MM.1S (cell line): Measurements from ENCODE around the gene SMYD1.

ENCODE experiments used
- DNase-seq: peaks from one replicate; pipeline ENCODE4 v3.0.0-alpha.2; 2015
- H2AFZ ChIP-seq: fragments of 300-600 bp; sonication (generic); 2 replicates; pipeline ENCODE4 v1.6.0; 2016; ENCODE audit warnings: antibody characterized with exemption, low read length
- H3F3A ChIP-seq: fragments of 300-600 bp; sonication (generic); 2 replicates; pipeline ENCODE4 v1.6.1; 2016; ENCODE audit warnings: mild to moderate bottlenecking, antibody characterized with exemption, low read length, moderate library complexity, mixed read lengths; ENCODE audit not compliant: insufficient read depth
- H3K27ac ChIP-seq: fragments of 300-600 bp; sonication (generic); 2 replicates; pipeline ENCODE4 v1.5.1; 2016; ENCODE audit warnings: mild to moderate bottlenecking, low read length
- H3K27me3 ChIP-seq: fragments of 300-600 bp; sonication (generic); replicated peaks from 2 replicates; pipeline ENCODE4 v1.6.0; 2016; ENCODE audit warnings: low read length; ENCODE audit not compliant: insufficient read depth
- H3K36me3 ChIP-seq: fragments of 300-600 bp; sonication (generic); replicated peaks from 2 replicates; pipeline ENCODE4 v1.6.1; 2016; ENCODE audit warnings: mild to moderate bottlenecking, low read length, mixed read lengths; ENCODE audit not compliant: insufficient read depth
- H3K4me1 ChIP-seq: fragments of 300-600 bp; sonication (generic); 2 replicates; pipeline ENCODE4 v1.6.1; 2016; ENCODE audit warnings: low read length, mixed read lengths
- H3K4me2 ChIP-seq: fragments of 300-600 bp; sonication (generic); 2 replicates; pipeline ENCODE4 v1.6.0; 2016; ENCODE audit warnings: low read depth, low read length
- H3K4me3 ChIP-seq: fragments of 300-600 bp; sonication (generic); 2 replicates; pipeline ENCODE4 v1.5.1; 2016; ENCODE audit warnings: low read length, mixed read lengths
- H3K79me2 ChIP-seq: fragments of 300-600 bp; sonication (generic); 2 replicates; pipeline ENCODE4 v1.6.1; 2016; ENCODE audit warnings: mixed run types, low read length, mixed read lengths
- H3K9ac ChIP-seq: fragments of 300-600 bp; sonication (generic); 2 replicates; pipeline ENCODE4 v1.6.1; 2016; ENCODE audit warnings: low read length, mixed read lengths
- H3K9me2 ChIP-seq: fragments of 300-600 bp; sonication (generic); replicated peaks from 2 replicates; pipeline ENCODE4 v1.6.1; 2016; ENCODE audit warnings: mild to moderate bottlenecking, low read length, mixed read lengths; ENCODE audit not compliant: insufficient read depth
- H3K9me3 ChIP-seq: fragments of 300-600 bp; sonication (generic); replicated peaks from 2 replicates; pipeline ENCODE4 v1.6.1; 2016; ENCODE audit warnings: mild to moderate bottlenecking, low read length, mixed read lengths; ENCODE audit not compliant: insufficient read depth
- H4K20me1 ChIP-seq: fragments of 300-600 bp; sonication (generic); 2 replicates; pipeline ENCODE4 v1.6.1; 2016; ENCODE audit warnings: mild to moderate bottlenecking, low read length, moderate library complexity, mixed read lengths; ENCODE audit not compliant: insufficient read depth
- EZH2 ChIP-seq: fragments of 300-600 bp; sonication (generic); optimal IDR thresholded peaks from 2 replicates; pipeline ENCODE3; 2017; ENCODE audit warnings: low read depth, mild to moderate bottlenecking, antibody characterized with exemption, low read length, mixed read lengths
- EZH2phosphoT487 ChIP-seq: fragments of 300-600 bp; sonication (generic); IDR thresholded peaks from 2 replicates; pipeline ENCODE4 v1.6.1; 2018; ENCODE audit warnings: antibody characterized with exemption, low read length
- TF ChIP-seq, protein P1 (sequence below): fragments of 300-600 bp; sonication (generic); IDR thresholded peaks from 2 replicates; pipeline ENCODE4 v1.5.1; 2016; ENCODE audit warnings: antibody characterized with exemption, low read length, mixed read lengths

SMYD1 gene

DNA sequence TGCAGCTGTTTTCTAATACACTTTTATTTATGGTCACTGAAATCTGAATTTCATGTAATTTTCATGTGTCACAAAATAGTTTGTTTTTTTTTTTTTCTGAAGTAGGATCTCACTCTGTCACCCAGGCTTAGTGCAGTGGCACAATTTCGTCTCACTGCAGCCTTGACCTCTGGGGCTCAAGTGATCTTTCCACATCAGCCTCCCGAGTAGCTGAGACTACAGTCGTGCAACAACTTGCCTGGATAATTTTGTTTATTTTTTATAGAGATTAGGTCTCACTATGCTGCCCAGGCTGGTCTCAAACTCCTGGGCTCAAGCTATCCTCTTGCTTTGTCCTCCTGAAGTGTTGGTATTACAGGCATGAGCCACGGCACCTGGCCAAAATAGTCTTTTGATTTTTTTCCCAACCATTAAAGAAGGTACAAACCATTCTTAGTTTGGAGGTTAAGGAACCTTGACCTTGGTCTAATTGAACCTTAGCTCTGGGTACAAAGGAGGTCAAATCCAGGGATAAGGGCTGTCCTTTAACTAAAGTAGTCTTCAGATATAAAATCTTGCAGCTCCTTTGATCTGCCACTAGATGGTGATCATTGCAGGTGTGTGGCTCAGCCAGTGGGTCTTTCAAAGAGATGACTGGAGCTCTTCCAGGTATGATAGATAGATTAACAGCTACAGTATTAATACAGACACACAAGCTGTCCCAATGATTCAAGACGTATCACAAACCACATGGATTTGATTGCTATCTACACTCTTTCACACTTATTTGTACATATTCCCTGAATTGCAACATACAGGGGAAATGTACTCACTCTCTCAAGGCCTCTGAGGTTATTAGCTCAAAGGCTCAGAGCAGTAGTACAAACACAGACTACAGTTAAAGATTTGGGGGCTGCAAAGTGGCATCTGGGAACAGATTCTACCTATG, 7.4 kb upstream of the SMYD1 start:
- peaks cover 3% of the 10 kb centered on the region for H3K79me2 ChIP-seq
- peak; percentile 66 for DNase-seq
- TF ChIP-seq EZH2phosphoT487: no peak
- TF ChIP-seq EZH2: no peak
- TF ChIP-seq, protein P1, sequence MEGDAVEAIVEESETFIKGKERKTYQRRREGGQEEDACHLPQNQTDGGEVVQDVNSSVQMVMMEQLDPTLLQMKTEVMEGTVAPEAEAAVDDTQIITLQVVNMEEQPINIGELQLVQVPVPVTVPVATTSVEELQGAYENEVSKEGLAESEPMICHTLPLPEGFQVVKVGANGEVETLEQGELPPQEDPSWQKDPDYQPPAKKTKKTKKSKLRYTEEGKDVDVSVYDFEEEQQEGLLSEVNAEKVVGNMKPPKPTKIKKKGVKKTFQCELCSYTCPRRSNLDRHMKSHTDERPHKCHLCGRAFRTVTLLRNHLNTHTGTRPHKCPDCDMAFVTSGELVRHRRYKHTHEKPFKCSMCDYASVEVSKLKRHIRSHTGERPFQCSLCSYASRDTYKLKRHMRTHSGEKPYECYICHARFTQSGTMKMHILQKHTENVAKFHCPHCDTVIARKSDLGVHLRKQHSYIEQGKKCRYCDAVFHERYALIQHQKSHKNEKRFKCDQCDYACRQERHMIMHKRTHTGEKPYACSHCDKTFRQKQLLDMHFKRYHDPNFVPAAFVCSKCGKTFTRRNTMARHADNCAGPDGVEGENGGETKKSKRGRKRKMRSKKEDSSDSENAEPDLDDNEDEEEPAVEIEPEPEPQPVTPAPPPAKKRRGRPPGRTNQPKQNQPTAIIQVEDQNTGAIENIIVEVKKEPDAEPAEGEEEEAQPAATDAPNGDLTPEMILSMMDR: peak; percentile 78
- H3K27ac ChIP-seq: no peak overlapping the region
- H3K4me1 ChIP-seq: peaks cover 6% of the 10 kb centered on the region; the same call in 1 of the 2 replicates
- no peak overlapping the region for H3K4me3 ChIP-seq
- H3K9ac ChIP-seq: no peak overlapping the region
- no peaks in the 10 kb centered on the region for H3K36me3 ChIP-seq
- no peaks in the 10 kb centered on the region for H3K9me3 ChIP-seq
- no peaks in the 10 kb centered on the region for H4K20me1 ChIP-seq
- H3F3A ChIP-seq: no peaks in the 10 kb centered on the region
- H3K27me3 ChIP-seq: no peaks in the 10 kb centered on the region
- no peak overlapping the region for H3K4me2 ChIP-seq
- H3K9me2 ChIP-seq: no peaks in the 10 kb centered on the region
- no peak overlapping the region for H2AFZ ChIP-seq

DNA sequence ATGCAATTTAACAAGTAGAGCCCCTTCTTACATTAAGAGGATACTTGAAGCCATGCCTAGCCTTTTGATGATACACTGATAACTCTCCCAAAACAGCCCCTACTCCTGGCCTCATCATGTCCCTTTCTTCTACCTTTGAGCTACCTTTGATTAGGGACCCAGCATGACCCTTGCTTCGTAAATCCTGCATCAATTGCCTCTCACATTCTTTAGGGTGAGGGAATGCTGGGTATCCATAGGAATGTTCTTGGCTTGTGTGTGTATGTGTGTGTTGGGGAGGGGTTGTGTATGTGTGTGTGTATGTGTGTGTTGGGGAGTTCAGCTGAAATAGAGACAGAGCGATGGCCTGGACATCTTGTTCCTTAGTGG, 6.7 kb upstream of the SMYD1 start:
- H3K36me3 ChIP-seq: no peaks in the 10 kb centered on the region
- no peak overlapping the region for H2AFZ ChIP-seq
- H3K79me2 ChIP-seq: no peaks in the 10 kb centered on the region
- no peaks in the 10 kb centered on the region for H3F3A ChIP-seq
- H3K4me3 ChIP-seq: no peak overlapping the region
- TF ChIP-seq, protein P1: no peak
- no peak for TF ChIP-seq EZH2
- no peak for TF ChIP-seq EZH2phosphoT487
- H3K9ac ChIP-seq: no peak overlapping the region
- DNase-seq: no peak
- no peaks in the 10 kb centered on the region for H3K9me2 ChIP-seq
- H3K4me2 ChIP-seq: no peak overlapping the region
- H4K20me1 ChIP-seq: no peaks in the 10 kb centered on the region
- H3K27ac ChIP-seq: no peak overlapping the region
- H3K27me3 ChIP-seq: no peaks in the 10 kb centered on the region
- peaks cover 5% of the 10 kb centered on the region; the same call in 1 of the 2 replicates for H3K4me1 ChIP-seq
- H3K9me3 ChIP-seq: no peaks in the 10 kb centered on the region

DNA sequence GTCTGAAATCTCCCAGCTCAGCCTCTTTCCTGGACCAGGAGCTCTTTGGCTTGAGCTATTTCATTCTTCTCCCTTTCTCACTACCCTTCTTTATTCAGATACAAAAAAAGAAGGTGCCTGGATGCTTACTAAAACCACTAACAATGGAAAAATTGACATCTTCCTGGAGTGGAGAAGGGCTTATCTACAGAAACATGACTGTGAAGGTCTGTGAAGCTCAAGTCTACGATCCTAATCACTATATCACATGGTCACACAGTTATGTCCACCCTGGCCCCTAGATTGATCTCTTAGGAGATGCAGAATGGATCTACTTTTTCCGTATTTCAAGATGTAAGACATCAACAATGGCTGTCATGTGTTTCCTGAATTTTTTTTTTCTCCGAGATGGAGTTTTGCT, 6.3 kb upstream of the SMYD1 start:
- H3K36me3 ChIP-seq: no peaks in the 10 kb centered on the region
- no peak overlapping the region for H3K4me3 ChIP-seq
- DNase-seq: no peak
- no peak overlapping the region for H2AFZ ChIP-seq
- H4K20me1 ChIP-seq: no peaks in the 10 kb centered on the region
- H3K9ac ChIP-seq: no peak overlapping the region
- H3K4me1 ChIP-seq: peaks cover under 1% of the 10 kb centered on the region; the same call in 1 of the 2 replicates
- H3K27ac ChIP-seq: no peak overlapping the region
- TF ChIP-seq EZH2: no peak
- TF ChIP-seq EZH2phosphoT487: no peak
- TF ChIP-seq, protein P1: no peak
- no peak overlapping the region for H3K4me2 ChIP-seq
- H3F3A ChIP-seq: no peaks in the 10 kb centered on the region
- H3K27me3 ChIP-seq: no peaks in the 10 kb centered on the region
- no peaks in the 10 kb centered on the region for H3K79me2 ChIP-seq
- no peaks in the 10 kb centered on the region for H3K9me2 ChIP-seq
- H3K9me3 ChIP-seq: no peaks in the 10 kb centered on the region
